Measurements from ENCODE around the gene ZNF584.

The ZNF584 gene

GRCh38 chr19:58460039-58460438 is 51.6 kb downstream of the ZNF584 start:
- DNase-seq (ENCODE audit: low read depth in 1 of 2, low spot score in 1 of 2), result no peak

- DNase-seq (ENCODE audit: low read depth in 1 of 2, low spot score in 1 of 2), result no peak
Observed at GRCh38 chr19:58466089-58466759, 57.8 kb downstream of the ZNF584 start.

- peak; percentile 94 to 95 for DNase-seq (ENCODE audit: low read depth in 1 of 2, low spot score in 1 of 2)
Observed at GRCh38 chr19:58466760-58467589, 58.5 kb downstream of the ZNF584 start, which contains the start of gene ZNF324. Gene ZNF324 (plus strand): TSS chr19:58467080. CDS start chr19:58469186, 2,106 bp downstream.
